Esophagus squamous epithelium (tissue), 4 donors: ENCODE results near the gene ARHGAP26.

Source experiments
- POLR2A ChIP-seq, 4 donors: fragments of 450-650 bp; IDR thresholded peaks; one replicate each; pipeline ENCODE4 v1.6.1; 2017; ENCODE audit warnings: antibody characterized with exemption in 4 of 4, mild to moderate bottlenecking in 4 of 4, moderate library complexity in 3 of 4
- TF ChIP-seq, protein P1 (sequence below), 6 experiments: fragments of 450-650 bp in 4 of 6; fragments of 200-600 bp in 2 of 6; sonication (generic) in 2 of 6; IDR thresholded peaks; one replicate each; pipeline ENCODE4 v1.5.1; 2016 to 2019; ENCODE audit warnings: antibody characterized with exemption in 6 of 6, mild to moderate bottlenecking in 4 of 6, moderate library complexity in 4 of 6

DNA sequence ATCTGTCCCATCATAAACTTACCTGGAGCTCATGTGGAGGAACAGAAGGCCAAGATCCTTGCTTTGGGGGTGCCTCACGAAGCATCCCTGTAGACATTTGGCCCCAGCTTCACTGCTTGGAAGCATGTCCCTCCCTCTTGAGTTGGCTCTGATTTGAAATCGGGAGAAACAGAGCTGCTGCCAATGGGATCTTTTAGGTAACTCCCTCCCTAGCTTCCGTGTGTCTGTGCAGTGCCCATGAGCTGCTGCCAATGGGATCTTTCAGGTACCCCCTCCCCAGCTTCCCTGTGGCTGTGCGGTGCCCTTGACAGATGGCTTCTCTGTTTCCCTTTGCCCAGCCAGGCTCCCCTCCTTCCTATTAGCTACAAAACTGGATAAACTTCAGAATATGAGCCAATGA, 455.3 kb downstream of the ARHGAP26 start:
- no peak for TF ChIP-seq POLR2A (IDR thresholded peaks at IDR 0.05)
- TF ChIP-seq, protein P1, sequence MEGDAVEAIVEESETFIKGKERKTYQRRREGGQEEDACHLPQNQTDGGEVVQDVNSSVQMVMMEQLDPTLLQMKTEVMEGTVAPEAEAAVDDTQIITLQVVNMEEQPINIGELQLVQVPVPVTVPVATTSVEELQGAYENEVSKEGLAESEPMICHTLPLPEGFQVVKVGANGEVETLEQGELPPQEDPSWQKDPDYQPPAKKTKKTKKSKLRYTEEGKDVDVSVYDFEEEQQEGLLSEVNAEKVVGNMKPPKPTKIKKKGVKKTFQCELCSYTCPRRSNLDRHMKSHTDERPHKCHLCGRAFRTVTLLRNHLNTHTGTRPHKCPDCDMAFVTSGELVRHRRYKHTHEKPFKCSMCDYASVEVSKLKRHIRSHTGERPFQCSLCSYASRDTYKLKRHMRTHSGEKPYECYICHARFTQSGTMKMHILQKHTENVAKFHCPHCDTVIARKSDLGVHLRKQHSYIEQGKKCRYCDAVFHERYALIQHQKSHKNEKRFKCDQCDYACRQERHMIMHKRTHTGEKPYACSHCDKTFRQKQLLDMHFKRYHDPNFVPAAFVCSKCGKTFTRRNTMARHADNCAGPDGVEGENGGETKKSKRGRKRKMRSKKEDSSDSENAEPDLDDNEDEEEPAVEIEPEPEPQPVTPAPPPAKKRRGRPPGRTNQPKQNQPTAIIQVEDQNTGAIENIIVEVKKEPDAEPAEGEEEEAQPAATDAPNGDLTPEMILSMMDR (IDR thresholded peaks at IDR 0.05), result no peak
